ENCODE results near the gene DCC.

Gene DCC

DNA sequence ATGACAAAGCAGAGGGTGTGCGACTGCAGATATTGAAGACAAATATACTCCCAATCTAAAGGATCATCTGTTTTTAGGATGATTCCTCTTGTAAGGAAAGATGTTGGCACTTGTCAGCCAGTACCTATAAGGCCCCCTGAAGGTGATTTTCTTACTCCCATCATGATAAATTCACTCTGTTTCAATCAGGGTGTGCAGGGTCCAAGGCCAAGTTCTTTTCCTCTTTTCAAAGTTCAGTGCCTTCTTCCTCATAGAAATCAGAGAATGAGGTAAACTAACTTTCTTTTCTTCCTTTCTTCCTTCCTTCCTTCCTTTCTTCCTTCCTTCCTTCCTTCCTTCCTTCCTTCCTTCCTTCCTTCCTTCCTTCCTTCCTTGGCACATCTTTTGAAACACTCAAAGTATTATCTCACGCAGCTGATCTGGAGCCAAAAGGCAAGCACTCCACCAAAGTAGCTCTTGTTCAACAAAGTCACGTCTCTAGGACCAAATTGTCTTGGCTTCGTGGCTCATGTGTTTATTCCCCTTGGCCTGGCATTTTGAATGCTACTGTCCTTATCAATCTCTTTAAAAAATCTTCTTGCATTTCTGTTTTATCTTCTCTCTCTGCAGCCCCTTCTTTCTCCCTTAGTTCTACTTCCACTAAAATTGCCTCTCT, 87.7 kb downstream of the DCC start:
- DNase-seq (ENCODE audit: low read depth in 2 of 2) = no peak

DNA sequence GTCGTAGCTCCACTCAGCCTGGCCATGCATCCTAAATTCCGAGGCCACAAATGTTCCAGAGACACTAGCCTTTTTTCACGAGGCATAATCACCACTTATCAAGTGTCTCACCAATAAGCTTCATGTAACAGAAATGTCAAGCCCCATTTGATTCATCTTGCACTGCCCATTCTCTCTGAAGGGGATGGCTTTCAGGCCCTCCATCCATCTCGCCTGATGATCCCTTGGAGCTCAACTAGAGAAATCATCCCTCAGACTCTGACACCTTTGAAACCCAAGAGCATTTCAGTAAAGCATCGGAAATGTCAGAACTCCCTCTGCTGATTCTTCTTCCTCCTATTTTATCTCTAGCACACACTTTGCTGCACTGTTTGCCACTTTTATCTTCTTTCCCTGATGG, 91.7 kb downstream of the DCC start:
- DNase-seq (ENCODE audit: low read depth in 2 of 2) = no peak

DNA sequence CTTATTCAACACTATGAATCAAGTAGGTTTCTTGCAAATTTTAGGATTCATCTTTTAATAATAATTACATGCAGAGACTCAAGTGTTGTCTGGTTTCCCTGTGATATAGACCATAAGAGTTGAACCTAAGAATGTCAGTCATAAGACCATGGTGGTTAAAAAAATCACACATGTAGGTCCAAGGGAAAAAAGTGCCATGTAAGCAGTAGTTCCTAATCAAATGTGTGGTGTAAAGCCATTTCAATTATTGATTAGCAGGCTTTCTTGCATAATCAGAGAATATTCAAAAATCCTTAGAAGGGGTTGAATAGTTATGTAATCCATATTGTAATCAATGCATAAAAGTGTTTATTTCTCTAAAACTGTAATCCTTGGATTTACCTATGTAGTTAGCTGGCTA, 93.8 kb downstream of the DCC start:
- no peak for DNase-seq (ENCODE audit: low read depth in 2 of 2)

DNA sequence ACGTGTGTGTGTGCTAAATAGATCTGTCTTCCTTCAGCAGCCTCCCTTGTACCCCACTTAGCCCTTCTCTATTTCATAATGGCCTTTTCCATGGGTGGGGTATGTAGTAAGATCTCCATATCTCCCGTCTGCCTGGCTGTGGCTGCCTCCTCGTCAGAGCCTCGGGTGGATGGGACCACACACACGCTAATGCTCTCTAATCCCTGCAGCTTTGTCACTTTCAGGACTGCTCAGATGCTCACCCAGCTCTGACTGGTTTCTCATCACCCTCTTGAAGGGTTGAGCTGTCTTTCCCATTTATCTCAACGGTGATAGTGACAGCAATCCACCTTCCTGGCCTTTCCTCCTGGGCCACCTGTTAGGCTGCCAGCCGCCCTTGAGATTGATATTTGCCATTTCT, 95.3 kb downstream of the DCC start:
- DNase-seq (ENCODE audit: low read depth in 2 of 2) = no peak

DNA sequence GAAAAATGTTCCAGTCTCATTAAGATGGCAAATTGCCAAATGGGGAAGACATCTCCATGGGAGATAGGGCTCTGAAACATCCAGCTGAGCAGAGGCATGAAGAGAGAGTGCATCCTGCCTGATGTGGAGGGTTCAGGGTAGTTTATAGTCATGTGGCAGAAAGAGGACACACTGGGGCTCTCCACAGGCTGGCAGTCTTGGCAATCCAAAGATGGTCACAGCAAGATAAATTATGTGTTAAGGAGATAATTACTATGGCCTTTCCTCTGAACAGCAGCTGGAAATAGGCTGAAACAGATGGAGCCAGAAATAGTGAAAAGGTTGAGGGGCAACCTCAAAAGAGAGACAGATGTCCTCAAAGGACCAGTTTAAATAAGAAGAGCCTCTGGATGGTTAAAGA, 97.2 kb downstream of the DCC start:
- no peak for DNase-seq (ENCODE audit: low read depth in 2 of 2)

DNA sequence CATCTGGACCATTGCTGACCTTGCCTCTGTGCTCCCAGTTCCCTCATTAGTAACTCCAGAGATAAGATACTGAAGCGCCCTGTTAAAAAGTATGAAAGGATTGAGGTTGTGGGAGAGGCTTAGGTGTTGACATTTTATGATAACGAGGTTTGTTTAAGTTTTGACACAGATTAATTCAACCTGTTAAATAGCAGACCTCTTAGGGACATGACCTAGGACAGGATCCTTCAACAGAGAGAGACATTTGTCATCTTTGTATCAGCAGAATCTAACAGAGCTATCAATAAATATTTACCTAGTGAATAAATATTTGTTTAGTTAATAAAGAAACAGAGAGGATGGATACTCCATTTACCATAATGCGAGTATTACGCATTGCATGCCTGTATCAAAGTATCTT, 99.5 kb downstream of the DCC start:
- no peak for DNase-seq (ENCODE audit: low read depth in 2 of 2)

DNA sequence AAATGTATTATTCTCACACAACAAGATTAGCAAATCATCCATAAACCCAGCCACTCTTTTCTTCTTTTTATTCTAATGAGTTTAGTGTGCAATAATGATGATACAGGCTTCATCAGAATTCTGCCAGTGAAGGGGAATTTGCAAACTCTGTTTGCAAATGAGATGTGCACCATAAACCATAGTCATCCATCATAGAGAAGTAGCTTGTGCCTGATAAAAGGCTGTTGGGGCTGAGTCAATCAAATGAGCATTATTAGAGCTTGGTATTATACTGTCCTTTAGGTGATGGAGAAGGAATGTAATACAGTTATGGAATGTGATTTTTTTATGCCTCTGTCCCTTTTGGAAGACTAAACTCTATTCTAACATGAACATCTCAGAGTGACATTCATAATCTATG, 101.8 kb downstream of the DCC start:
- no peak for DNase-seq (ENCODE audit: low read depth in 2 of 2)

DNA sequence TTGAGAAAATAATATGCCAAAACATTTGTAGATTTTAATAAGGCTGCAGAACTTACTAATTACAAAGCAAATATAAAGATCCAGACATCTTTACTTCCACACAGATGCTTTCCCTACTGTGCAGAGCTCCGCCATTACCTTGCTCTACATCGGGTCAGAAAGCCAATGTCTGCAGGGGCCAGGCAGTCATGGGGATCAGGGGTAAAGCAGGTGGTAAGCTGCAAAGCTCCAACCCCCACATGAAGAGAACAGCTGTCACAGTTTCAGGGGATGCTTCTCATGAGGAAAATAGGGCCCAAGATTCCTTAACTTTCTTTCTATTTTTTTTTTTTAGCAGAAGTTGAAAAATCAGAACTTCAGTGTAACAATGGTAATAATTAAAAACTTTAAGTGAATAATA, 102.7 kb downstream of the DCC start:
- no peak for DNase-seq (ENCODE audit: low read depth in 2 of 2)

DNA sequence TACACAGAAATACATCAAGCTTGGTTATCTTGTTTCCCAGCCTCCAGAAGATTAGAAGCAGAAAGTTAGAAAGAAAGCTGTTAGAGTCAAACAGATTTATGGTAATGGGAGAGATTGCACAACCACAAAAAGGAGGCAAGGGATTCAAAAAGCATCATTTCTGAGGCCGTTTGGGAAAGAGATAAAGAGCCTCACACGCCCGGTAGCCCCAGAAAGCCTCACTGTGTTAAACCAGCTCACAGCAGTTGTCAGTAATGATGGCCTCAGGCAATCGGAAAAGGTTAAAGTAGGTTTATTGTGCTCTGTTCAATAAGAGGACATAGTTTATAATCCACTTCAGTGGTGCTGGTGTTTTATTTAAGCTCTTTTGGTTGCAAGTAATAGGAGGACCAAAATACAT, 111.3 kb downstream of the DCC start:
- no peak for DNase-seq (ENCODE audit: low read depth in 2 of 2)

DNA sequence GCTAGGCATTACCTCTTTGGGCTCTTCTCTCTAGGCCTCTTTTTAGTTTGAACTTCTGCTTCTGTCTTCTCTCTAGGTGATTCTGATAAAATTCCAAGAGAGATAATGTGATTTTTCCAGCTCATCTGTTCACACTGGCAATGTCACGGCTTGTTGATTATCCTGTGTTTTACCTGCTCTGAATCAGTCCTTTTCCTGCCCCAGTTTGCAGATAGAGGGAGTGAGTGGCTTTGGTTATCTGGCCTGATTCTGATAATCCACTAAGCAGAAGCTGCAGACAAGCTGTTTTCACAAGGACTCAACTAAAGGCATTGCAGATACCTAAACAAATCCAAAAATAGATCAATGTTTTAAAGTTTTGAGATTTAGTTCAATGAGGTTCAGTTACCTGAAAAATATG, 111.9 kb downstream of the DCC start:
- no peak for DNase-seq (ENCODE audit: low read depth in 2 of 2)

DNA sequence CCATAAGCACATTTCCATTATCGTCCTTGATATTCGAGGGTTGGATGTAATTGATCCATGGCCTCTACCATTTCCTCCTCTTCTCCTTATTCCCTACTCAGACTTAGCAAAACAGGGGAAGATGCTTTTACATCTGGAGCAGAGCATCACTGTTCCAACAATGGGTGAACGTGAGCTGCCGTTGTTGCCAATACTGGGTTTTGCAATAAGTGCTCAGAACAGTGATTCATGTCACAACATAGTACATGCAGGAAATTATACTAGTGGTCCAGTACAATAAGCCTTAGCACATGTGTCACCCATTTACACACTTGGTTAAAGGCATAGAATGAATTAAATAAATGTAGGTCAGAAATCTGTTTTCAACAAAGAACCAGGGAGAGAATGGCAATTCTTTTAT, 112.4 kb downstream of the DCC start:
- no peak for DNase-seq (ENCODE audit: low read depth in 2 of 2)

DNA sequence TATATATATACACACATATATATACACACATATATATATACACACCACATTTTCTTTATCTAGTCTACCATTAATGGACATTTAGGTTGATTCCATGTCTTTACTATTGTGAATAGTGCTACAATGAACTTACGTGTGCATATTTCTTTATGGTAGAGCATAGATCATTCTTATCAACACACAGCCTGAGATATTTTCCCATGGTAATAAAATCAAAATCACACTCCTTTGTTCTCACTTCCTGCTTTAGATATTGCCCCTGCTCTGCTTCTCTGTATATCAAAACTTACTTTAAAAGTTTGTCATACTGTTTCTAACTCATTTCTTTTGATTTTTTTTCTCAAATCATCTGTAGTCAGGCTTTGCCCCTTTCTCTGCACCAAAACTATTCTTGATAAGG, 119.9 kb downstream of the DCC start:
- DNase-seq (ENCODE audit: low read depth in 2 of 2) = no peak

DNA sequence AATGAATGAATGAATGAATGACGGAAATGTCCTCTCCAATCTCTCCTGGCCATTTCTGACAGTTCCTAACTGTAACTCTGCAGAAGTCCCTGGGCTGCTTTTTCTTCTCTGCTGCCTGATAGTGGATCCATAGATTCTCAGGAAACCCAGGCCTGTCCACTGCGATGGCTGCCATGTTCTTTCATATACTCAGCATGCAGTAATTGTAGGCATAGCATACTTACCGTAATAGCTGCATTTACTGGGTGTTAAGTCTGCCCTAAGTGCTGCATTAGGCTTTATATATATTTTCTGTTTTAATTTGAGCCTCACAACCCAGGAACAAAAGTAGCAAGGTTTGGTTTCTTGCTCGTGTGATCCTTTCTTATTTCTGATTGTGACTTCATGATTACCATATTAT, 122.9 kb downstream of the DCC start:
- no peak for DNase-seq (ENCODE audit: low read depth in 2 of 2)

DNA sequence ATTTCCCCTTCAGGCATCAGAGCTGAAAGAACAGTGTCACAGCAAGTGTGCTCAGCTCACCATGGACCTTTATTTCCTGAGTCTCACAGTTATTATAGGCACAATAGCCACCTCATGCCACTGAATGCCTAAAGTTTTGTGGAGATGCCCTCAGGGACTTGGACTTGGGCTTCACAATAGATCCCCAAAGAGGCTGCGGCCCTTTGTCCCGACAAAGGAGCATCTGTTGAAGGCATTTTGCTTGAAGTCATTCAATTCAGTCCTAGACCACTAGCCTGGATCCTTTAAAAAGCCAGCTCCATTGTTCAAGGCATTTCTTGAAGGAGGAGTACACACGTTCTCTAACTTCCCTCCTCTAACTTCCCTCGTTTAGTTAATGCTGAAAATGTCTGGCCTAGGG, 125.4 kb downstream of the DCC start:
- no peak for DNase-seq (ENCODE audit: low read depth in 2 of 2)

DNA sequence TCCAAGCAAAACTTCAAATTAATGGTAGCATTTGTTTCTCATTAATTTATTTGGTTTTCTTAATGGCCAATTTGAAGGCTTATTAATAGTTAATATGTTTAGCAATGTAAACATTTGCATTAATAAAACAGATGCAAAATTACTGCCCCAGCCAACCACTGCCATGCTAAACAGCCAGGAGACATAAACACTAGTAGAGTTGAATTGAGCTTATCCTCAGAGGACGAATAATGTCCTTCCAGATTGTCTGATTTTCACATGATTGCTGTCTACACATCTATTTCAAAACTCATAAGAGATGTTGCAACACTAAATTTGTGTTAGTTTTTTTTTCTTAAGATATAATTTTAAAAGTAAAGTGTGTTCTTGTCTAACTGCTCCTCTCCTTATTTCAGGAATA, 128.5 kb downstream of the DCC start:
- DNase-seq (ENCODE audit: low read depth in 2 of 2) = no peak

DNA sequence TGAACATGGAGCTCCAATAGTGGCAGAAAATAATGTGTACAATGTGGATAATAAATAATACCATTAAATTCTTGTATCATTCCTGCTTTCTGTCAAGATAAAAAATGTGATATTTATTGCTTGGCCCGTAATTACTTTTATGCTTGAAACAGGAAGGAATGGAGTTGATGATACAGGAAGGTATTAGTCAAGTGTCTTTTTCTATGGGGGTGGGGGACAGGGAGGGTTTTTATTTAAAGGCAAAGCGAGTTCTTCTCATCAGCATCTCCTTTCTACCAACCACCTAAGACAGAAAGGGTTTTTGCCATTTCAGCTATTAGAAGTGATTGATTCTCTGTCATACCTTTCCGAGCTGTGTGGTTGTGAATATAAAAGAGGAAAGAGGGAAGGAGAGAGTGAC, 135.3 kb downstream of the DCC start:
- DNase-seq (ENCODE audit: low read depth in 2 of 2) = no peak

DNA sequence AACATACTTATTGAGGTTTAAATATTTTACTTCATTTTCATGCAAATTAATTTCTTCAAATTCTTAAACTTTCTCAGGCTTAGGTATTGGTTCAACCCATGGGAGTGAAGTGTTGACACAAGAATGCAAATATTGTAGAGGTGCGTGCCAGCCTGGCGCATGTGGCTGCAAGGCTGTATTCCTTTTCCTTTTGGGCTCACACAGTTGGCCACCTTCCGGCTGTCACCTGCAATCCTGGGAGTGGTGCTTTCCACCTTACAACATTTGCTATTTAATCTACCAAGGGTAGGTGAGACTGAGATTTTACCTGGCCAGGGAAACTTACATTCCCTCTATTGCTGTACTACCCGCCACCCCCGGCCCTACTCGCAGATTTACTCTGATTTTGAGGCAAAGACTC, 141.1 kb downstream of the DCC start:
- no peak for DNase-seq (ENCODE audit: low read depth in 2 of 2)

DNA sequence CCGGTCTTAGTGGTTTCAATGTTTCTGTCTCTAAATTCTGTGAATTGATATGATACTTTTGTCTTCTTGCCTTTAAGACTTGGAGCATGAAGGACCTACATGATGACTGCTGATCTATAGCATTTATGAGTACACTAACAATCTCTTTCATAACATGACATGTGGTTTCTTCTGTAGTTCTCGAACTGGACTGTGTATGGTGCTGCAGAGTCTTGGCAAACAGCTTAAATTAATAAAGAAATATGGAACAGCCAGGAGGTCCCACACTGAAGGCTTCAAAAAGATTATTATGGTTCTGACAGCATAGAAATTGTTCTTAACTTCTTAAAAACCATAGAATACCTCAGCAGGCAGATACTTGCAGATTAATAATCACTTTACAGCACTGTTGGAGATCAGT, 145.0 kb downstream of the DCC start:
- DNase-seq (ENCODE audit: low read depth in 2 of 2) = no peak

DNA sequence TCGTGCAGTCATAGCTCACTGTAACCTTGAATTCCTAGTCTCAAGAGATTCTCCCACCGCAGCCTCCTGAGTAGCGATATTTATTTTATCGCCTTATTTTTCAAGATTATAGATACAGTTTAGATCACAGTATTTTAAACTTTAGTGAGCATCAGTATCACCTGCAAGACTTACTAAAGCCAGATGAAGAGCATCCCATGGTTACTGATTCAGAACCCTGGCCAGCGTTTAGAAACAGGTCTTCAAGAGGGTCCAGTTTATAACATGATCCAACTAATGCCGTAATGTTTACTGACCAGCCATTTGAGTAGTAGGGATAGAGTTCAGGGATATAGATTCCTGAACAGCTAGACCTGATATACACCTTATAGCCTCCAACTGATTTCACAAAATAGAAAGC, 146.1 kb downstream of the DCC start:
- no peak for DNase-seq (ENCODE audit: low read depth in 2 of 2)

DNA sequence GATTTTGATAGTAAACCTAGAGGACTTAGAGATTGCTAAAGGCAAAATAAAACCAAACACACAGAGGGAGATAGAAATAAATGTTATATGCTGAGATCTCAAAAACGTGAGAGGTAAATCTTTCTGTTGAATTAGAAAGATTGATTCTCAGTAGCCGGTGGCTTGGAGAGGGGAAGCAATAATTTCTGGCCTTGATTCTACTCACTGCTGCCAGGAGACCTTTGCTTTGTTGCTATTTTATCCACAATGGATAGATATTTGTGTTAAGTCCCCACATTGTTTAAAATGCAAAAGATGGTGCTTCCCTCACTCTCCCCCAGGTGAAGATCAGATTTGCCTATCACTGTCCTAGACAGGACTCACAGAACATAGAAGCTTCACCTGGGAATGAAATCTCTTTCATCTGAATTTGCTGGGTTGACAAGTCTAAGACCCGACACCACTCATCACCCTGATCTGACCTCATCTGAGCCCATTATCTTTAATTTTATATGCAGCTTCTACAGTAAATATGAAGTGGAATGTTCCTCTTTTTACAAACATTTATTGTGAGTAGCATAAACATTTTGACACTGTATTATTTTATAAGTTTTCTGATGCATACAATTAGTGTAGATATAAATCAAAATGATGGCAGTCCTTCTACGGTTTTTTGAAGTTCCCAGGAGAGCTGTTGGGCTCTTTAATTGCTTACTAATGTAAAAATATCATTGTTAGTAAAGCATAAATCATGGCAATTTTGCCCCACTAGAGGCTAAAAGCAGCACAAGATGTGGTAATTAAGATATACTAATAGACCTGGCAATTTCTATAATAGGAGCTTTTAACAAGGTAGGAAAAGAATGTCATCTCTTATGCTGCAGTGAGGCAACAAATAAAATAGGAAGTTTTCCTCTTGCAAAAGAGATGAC, 149.7 kb downstream of the DCC start:
- DNase-seq (ENCODE audit: low read depth in 2 of 2) = no peak

DNA sequence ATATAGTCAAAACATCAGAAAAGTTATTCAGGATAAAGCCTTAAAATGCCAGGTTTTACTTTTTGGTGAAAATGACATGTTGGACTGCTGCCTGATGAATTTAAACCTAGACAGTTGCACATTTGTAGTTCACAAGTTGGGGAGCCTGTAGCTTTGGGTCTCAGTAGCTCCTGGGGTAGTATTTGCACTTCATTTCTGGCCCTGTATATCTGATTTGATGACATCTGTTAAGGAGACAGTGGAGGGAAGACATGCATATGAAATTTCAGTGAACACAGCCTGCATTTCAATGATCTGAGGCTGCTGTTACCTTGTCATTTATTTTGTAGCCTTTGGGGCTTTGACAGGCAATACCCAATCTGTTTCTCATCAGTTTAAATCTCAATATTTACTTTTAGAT, 156.4 kb downstream of the DCC start:
- DNase-seq (ENCODE audit: low read depth in 2 of 2) = no peak

DNA sequence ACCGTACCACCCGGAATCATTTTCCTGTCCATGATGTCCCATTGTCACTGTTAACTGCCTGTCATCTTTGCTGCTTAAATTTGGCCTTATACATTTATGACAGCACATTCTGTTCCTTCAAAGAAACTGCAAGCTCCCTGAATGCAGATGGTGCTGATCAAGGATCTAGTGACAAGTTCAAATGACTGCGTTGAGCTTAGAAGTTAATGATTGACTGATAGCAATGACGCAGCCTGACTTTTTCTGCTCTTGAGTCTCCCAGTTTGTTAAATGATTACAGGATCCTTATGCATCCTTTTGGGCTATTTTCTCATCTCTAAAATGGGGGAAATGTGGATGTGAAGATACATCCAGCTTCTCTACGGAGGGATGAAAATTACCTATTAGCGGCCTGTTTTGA, 159.0 kb downstream of the DCC start:
- DNase-seq (ENCODE audit: low read depth in 2 of 2) = no peak

DNA sequence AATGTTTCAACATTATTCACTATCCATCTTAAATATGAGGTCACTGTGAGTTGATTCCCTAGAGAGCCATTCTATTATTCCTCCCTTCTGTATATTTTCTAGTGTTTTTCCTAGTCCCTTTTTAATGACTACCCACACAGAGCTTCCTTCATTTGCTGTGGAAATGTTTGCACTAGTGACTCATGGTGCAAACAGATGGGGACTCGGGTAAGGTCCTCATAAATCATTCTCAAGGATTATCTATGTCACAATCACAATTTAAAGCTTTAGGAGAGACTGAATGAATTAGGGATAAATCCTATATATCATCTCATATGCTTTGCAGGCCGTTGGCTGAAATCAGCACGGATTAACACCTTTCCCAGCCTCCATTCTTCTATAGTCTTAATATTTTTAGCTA, 159.6 kb downstream of the DCC start:
- DNase-seq (ENCODE audit: low read depth in 2 of 2) = no peak

DNA sequence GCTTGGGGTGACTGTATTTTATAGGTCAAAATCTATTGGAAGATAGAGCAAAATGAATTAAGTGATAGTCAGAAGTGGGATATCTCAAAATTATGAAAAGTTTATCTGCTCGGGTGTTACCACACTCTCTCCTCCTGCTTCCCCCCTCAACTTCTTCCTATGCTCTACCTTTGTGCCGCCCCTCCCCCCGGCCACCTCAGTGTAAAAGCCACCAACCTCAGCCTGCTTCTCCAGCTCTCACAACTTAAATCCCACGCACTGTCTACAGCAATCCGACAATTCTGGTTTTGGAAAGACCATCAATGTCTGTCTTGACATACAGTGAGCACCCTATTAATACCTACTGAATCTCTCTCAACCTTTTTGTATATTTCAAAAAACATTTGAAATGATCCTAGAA, 164.6 kb downstream of the DCC start:
- DNase-seq (ENCODE audit: low read depth in 2 of 2) = no peak

Measured in stimulated activated CD4-positive, alpha-beta T cell treated with anti-CD3 and anti-CD28 coated beads, Interleukin-1b, Interleukin-23, amount 100 ng/mL, for 1 hour (primary cell).